Epithelial cell of esophagus (primary cell): ENCODE results near the gene NACC1.

ENCODE experiments used
- DNase-seq: peaks from one replicate; pipeline ENCODE4 v3.0.0; 2010; ENCODE audit warnings: low read depth
- H3K4me3 ChIP-seq: 2 replicates; pipeline ENCODE4 v1.5.1; 2011; ENCODE audit warnings: mild to moderate bottlenecking, low read length, control low read depth
- TF ChIP-seq, protein P1 (sequence below): IDR thresholded peaks from 2 replicates; pipeline ENCODE4 v1.5.1; 2011; ENCODE audit warnings: low read depth, mild to moderate bottlenecking, low read length, control low read depth, inconsistent platforms; ENCODE audit not compliant: insufficient read depth; ENCODE audit errors: missing control alignments

The NACC1 gene

DNA sequence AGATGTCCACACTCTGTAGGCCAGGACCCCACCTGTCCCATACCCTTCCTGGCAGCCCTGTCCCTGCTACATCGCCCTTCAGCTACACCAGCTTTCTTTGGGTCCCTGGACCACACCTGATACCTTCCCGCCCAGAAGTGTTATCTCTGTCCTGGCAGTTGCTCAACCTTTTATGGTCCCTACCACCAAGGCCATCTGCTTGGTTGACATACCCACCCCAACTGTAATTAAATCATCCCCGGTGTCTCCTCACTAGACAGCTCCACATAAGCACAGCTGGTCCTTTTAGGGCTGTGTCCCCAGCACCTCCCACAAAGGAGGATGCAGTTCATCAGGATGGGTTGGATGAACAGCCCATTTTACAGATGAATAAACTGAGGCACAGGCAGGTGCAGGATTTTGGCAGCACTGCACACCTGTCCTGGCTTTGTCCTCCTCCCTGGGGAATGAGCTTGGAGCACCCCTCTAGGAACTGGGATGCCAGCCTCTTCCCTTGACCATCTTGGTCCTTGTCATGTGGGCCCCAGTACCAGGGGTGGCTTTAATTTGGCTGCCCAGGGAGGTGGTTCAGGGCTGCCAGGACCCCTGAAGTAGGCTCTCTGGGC lies 12.9 kb downstream of the NACC1 start:
- H3K4me3 ChIP-seq: no peak overlapping the region
- TF ChIP-seq, protein P1, sequence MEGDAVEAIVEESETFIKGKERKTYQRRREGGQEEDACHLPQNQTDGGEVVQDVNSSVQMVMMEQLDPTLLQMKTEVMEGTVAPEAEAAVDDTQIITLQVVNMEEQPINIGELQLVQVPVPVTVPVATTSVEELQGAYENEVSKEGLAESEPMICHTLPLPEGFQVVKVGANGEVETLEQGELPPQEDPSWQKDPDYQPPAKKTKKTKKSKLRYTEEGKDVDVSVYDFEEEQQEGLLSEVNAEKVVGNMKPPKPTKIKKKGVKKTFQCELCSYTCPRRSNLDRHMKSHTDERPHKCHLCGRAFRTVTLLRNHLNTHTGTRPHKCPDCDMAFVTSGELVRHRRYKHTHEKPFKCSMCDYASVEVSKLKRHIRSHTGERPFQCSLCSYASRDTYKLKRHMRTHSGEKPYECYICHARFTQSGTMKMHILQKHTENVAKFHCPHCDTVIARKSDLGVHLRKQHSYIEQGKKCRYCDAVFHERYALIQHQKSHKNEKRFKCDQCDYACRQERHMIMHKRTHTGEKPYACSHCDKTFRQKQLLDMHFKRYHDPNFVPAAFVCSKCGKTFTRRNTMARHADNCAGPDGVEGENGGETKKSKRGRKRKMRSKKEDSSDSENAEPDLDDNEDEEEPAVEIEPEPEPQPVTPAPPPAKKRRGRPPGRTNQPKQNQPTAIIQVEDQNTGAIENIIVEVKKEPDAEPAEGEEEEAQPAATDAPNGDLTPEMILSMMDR: no peak
- DNase-seq: no peak

DNA sequence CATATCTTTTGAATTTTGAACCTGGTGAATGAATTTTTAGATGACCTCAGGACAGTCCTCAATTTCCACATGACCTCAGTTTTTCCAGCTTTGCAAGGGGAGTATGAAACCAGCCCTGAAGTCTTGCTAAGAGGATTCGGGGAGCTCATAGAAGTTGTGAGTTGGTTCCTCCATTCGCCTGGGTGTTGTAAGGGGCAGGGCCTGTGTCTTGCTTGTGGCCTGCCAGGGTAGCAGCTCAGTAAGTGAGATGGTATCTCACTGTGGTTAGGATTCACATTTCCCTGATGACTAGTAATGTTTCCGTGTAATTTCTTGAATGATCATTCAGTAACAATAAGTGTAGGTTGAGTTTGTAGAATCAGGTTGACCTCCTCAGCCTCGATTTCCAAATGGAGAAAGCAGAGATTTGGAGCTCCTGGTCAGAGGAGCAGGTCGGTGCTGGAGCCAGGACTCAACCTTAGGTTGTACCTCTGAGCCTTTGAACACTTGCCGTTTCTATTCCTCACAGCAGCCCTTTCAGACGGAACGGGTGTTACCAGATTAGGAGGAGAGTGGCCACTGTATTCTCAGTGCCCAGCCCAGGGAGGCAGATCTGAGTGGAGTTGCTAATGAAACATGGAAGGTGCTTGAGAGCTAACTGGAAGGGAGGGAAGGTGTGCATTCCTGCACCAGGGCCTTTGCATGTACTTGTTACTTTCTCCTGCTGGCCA lies 14.6 kb downstream of the NACC1 start:
- no peak overlapping the region for H3K4me3 ChIP-seq
- DNase-seq: no peak
- TF ChIP-seq, protein P1: no peak

DNA sequence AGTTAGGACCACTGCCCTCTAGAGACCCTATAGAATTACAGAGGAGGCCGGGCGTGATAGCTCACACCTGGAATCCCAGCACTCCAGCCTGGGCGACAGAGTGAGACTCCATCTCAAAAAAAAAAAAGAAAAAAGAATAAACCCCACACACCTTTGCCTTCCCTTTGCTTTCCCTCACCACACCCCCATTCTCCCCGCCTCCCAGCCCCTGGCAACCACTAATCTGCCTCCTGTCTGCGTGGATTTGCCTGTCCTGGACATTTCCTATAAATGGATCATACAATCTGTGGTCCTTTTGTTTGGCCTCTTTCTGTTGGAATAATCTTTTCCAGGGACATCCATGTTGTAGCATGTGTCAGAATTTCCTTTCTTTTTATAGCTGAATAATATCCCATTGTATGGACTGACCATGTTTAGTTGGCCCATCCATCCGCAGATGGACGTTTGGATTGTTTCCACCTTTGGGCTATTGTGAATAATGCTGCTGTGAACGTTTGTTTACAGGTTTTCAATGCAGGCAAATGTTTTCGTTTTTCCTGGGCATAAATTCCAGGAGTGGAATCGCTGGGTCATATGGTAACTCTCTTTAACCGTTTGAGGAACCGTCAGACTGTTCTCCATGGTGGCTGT lies 15.3 kb downstream of the NACC1 start:
- TF ChIP-seq, protein P1: no peak
- no peak overlapping the region for H3K4me3 ChIP-seq
- no peak for DNase-seq

DNA sequence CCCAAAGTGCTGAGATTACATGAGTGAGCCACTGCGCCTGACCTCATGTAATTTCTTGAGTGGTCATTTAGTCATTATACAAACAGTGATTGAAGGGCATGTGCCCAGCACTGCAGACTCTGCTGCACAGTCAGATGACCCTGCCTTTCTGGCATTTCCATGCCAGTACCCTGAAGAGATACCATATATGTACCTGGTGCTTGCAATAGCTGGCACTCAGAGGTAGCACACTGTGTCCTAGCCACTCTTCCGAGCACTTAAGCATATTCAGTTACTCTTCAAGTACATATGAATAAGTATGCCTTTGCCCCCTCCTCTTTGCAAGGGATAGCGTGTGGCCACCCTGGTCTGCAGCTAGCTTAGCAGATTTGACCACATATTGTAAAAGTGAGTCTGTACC lies 16.6 kb downstream of the NACC1 start:
- no peak for DNase-seq
- TF ChIP-seq, protein P1: no peak
- no peak overlapping the region for H3K4me3 ChIP-seq

DNA sequence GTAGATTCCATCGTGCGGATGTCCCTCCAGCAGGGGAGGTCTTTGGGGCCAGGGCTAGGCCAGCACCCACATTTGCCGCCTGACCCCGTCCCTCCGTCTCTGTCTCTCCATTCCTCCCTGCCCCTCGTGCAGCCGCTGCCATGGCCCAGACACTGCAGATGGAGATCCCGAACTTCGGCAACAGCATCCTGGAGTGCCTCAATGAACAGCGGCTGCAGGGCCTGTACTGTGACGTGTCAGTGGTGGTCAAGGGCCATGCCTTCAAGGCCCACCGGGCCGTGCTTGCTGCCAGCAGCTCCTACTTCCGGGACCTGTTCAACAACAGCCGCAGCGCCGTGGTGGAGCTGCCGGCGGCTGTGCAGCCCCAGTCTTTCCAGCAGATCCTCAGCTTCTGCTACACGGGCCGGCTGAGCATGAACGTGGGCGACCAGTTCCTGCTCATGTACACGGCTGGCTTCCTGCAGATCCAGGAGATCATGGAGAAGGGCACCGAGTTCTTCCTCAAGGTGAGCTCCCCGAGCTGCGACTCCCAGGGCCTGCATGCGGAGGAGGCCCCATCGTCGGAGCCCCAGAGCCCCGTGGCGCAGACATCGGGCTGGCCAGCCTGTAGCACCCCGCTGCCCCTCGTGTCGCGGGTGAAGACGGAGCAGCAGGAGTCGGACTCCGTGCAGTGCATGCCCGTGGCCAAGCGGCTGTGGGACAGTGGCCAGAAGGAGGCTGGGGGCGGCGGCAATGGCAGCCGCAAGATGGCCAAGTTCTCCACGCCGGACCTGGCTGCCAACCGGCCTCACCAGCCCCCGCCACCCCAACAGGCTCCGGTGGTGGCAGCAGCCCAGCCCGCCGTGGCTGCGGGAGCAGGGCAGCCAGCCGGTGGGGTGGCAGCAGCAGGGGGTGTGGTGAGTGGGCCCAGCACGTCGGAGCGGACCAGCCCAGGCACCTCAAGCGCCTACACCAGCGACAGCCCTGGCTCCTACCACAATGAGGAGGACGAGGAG lies 17.3 kb downstream of the NACC1 start:
- TF ChIP-seq, protein P1: no peak
- no peak overlapping the region for H3K4me3 ChIP-seq
- DNase-seq: no peak

DNA sequence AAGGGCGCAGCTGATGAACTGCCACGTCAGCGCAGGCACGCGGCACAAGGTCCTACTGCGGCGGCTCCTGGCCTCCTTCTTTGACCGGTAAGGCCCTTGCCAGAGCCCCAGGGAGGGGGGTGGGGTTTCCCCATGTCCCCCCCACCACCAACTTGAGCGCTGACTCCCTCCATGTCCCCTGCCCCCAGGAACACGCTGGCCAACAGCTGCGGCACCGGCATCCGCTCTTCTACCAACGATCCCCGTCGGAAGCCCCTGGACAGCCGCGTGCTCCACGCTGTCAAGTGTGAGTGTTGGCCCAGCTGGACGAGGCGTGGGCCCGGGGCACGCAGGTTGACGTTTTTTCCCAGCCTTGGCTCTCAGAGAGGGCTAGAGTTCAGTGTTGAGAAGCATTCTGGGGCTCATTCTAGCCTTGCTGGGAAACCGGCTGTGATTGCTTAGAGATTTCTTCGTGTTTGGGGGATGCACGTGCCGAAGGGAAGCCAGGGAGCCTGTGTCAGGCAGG lies 19.3 kb downstream of the NACC1 start:
- DNase-seq: no peak
- no peak overlapping the region for H3K4me3 ChIP-seq
- TF ChIP-seq, protein P1: no peak
